Activated CD4-positive, CD25-positive, alpha-beta regulatory T cell treated with anti-CD3 and anti-CD28 coated beads, Interleukin-2, amount 50 U/mL, for 16 hours (primary cell): ENCODE results near the gene SGK2.
"Not testable (repeated sequence)": the region's sequence is repeated elsewhere in the genome, so short reads cannot be mapped to it uniquely, and the experiment has no call there.

ENCODE experiments used
- DNase-seq: peaks from one replicate; pipeline ENCODE4 v3.0.0-alpha.2; 2020; ENCODE audit warnings: low read depth, low spot score

The SGK2 gene

GRCh38 chr20:43563429-43563828 is 4.6 kb downstream of the SGK2 start:
- DNase-seq: no peak

GRCh38 chr20:43563991-43564390 is 5.2 kb downstream of the SGK2 start:
- DNase-seq: no peak

- no peak for DNase-seq
These were observed 5.6 kb downstream of the SGK2 start for GRCh38 chr20:43564455-43564854.

- no peak for DNase-seq
These were observed 6.3 kb downstream of the SGK2 start for GRCh38 chr20:43564993-43565757.

GRCh38 chr20:43565758-43566104 is 6.9 kb downstream of the SGK2 start:
- DNase-seq: no peak

GRCh38 chr20:43567477-43567876 is 8.7 kb downstream of the SGK2 start:
- no peak for DNase-seq

- no peak for DNase-seq
These were observed 9.9 kb downstream of the SGK2 start for GRCh38 chr20:43568706-43569105.

GRCh38 chr20:43569282-43569681 is 10.5 kb downstream of the SGK2 start:
- no peak for DNase-seq

GRCh38 chr20:43570496-43570895 is 11.7 kb downstream of the SGK2 start:
- no peak for DNase-seq

- no peak for DNase-seq
These were observed 12.5 kb downstream of the SGK2 start for GRCh38 chr20:43571310-43571709.

- no peak for DNase-seq
These were observed 12.9 kb downstream of the SGK2 start for GRCh38 chr20:43571771-43572170.

- no peak for DNase-seq
These were observed 14.1 kb downstream of the SGK2 start for GRCh38 chr20:43572891-43573290.

- DNase-seq: no peak
These were observed 17.3 kb downstream of the SGK2 start for GRCh38 chr20:43576108-43576507.

GRCh38 chr20:43579861-43580793 is 21.3 kb downstream of the SGK2 start:
- no peak for DNase-seq

GRCh38 chr20:43583133-43583864 is 24.5 kb downstream of the SGK2 start:
- no peak for DNase-seq

GRCh38 chr20:43583982-43584432 is 25.2 kb downstream of the SGK2 start:
- DNase-seq: no peak

GRCh38 chr20:43584448-43585136 is 25.8 kb downstream of the SGK2 start:
- DNase-seq: no peak

- DNase-seq: no peak
These were observed 27.8 kb downstream of the SGK2 start for GRCh38 chr20:43586641-43587040.

GRCh38 chr20:43588526-43588925 is 29.7 kb downstream of the SGK2 start:
- DNase-seq: not testable (repeated sequence)

- DNase-seq: no peak
These were observed 31.2 kb downstream of the SGK2 start for GRCh38 chr20:43590036-43590391.
